SW 1271 (cell line): Measurements from ENCODE around the gene SLC35E3.
"Not testable (repeated sequence)": the region's sequence is repeated elsewhere in the genome, so short reads cannot be mapped to it uniquely, and the experiment has no call there.

ENCODE experiments used
- DNase-seq, 2 experiments: peaks; one replicate each; lab custom pipeline; 2025; lab: John Stamatoyannopoulos, UW

SLC35E3 gene

GRCh38 chr12:68813242-68813593 lies 67.2 kb downstream of the SLC35E3 start:
- DNase-seq = no peak

GRCh38 chr12:68814490-68815231 lies 68.7 kb downstream of the SLC35E3 start:
- no peak for DNase-seq

DNA sequence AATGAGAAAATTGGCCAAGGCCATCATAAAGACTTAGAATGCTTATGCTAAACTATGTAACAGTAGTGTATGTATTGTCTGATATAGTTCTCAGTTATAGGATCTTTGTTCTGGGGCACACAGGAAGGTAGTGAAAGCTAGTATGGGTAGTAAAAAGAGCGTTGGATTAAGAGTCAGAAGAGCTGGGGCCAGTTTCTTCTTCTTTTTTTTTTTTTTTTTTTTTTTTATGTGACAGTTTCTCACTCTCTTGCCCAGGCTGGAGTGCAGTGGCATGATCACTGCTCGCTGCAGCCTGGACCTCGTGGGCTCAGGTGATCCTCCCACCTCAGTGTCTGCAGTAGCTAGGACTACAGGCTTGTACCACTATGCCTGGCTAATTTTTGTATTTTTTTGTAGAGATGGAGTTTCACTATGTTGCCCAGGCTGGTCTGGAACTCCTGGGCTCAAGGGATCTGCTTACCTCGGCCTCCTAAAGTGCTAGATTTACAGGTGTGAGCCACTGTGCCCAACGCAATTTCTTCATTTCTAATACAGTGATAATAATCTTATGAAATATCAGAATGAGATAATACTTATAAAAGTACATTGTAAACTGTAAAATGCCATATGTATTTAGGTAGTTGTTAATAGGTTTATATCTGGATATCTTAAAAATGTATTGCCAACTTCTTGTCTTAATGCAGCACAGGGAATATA lies 69.4 kb downstream of the SLC35E3 start:
- DNase-seq = no peak

GRCh38 chr12:68815928-68816800 lies 70.2 kb downstream of the SLC35E3 start:
- no peak for DNase-seq

DNA sequence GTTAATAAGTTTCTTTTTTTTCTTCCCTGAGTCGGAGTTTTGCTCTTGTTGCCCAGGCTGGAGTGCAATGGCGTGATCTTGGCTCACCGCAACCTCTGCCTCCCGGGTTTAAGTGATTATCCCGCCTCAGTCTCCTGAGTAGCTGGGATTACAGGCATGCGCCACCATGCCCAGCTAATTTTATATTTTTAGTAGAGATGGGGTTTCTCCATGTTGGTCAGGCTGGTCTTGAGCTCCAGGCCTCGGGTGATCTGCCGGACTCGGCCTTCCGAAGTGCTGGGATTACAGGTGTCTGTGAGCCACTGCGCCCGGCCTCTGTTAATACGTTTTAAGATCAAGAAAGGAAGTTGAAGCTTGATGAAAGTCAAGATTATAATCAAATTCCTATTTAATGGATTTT lies 73.5 kb downstream of the SLC35E3 start:
- not testable (repeated sequence) for DNase-seq

GRCh38 chr12:68821357-68822188 lies 75.6 kb downstream of the SLC35E3 start:
- no peak for DNase-seq

- DNase-seq = no peak
These were observed 77.7 kb downstream of the SLC35E3 start for GRCh38 chr12:68823696-68824095.

DNA sequence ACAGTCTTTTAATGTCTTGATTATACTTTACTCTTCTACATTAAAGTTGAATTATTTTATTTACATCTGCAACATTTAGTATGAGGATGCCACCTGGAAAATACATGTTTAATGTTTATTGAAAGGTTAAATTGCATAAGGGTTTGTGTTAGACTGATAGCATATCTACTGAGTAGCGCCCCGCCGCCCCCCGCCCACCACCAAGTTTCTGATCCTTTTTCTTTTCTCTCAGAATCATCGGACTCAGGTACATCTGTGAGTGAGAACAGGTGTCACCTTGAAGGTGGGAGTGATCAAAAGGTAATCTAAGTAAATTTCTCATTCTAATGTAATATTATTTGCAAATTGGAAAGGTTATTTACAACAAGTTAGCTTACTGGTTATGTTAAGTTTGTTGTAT lies 78.2 kb downstream of the SLC35E3 start:
- no peak for DNase-seq

GRCh38 chr12:68824597-68825250 lies 78.7 kb downstream of the SLC35E3 start:
- DNase-seq = no peak

GRCh38 chr12:68825569-68826217 lies 79.7 kb downstream of the SLC35E3 start:
- DNase-seq = no peak

GRCh38 chr12:68827895-68828671 lies 82.1 kb downstream of the SLC35E3 start:
- no peak for DNase-seq

DNA sequence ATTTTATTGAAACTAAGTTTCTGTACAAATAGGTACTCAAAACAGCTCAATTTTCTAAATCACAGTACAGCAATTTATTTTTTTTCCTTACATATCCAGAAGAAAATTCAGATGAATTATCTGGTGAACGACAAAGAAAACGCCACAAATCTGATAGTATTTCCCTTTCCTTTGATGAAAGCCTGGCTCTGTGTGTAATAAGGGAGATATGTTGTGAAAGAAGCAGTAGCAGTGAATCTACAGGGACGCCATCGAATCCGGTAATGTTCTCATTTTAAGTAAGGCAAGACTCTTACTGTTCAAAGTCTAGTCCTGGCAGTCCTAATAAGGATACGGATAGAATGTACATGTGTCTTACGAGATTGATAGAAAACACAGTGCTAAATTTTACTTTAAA lies 82.7 kb downstream of the SLC35E3 start:
- no peak for DNase-seq
